NCI-H146 (cell line): Measurements from ENCODE around the gene DHRS7.

Source experiments
- DNase-seq: peaks from one replicate; lab custom pipeline; 2025; lab: John Stamatoyannopoulos, UW

The DHRS7 gene

DNA sequence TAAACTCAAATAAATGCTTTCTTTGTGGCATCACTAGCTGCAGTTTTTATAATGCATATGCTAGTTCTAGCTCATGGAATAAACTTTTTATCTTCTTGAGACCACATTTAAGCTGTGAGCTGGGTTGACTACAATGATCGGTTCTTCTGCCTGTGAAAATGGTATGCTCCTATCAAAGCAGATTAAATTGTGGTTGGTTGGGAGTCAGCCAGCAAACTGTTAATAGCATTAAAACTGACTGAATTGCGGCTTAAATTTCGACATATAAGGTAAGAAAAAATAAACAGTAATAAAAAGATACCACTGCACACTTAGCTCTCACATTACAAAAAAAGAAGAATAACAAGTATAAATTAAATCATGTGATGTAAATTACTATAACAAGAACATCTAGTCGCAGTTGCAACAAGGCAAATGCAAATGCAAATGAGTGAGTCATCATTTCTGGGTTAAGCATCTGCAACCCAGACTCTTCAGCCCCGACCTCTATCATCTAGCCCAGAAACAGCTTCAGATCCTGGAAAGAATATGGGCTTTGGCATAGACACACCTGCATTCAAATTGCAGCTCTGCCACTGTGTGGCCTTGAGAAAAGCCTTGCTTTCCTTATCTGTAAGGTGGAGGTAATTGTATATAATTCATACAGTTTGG, 19.8 kb upstream of the DHRS7 start:
- DNase-seq = no peak

DNA sequence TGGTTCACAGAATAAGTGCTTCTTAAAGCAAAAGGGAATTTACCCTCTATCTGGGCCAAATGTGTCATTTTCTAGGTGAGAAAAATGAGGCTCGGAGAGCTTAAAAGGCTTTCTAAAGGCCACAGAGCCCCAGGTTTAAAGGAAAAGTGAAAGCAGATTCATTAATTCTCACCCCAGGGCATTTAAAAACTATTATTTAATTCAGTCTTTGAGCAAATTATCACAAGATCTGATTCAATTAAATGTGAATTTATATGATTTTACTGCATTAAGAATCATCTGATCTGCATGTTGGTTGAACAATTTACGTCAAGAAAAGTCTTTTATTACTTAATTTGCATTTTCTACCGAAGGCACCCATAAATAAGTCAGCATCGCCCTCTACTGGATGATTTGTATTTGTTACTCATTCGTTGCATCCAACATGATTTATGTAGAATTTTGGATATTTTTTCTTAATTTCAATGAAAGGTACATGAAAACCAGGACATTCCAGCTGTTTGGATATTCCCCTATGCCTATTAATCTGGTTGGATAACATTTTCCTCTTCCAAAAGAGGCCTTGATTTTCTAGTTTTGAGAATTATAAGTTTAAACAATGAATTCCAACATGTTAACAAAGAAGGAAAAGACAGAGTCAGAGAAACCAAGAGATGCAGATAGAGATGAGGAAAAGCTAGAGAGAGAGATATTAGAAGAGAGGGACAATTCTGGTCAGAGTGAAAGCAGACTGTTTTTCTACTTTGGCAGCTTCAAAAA, 19.1 kb upstream of the DHRS7 start:
- DNase-seq = peak; percentile 62

DNA sequence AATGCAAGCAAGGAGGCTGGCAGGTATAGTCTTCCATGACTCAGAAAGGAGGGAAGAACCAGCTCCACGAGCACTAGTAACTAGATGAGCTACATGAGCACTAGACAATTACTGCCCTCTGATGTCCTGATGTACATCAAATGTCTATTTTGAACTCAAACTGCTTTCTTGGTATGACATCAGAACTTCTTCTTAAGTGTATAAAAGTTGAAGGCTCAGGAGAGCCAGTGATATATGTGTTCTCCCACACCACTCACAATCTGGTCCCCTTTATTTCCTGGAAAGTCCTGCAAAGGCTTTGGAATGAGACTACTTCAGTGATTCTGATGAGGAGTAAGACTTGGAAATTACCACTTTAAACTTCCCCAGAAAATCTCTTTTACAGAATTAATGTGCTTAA, 18.5 kb upstream of the DHRS7 start:
- no peak for DNase-seq

DNA sequence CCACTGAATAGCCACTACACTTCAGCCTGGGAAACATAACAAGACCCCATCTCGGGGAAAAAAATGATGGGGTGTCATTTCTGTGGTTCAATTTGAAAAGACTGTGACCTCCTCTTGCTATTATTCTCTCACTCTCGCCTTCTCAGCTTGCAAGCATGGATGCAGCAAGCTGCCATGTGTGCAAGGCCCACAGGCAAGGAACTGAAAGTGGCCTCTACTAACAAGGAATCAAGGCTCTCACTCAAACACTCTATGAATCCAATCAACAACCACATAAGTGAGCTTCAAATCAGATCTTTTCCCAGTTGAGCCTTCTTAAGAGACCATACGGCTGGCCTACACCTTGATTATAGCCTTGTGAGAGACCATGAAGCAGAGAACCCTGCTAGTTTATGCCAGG, 17.9 kb upstream of the DHRS7 start:
- no peak for DNase-seq

DNA sequence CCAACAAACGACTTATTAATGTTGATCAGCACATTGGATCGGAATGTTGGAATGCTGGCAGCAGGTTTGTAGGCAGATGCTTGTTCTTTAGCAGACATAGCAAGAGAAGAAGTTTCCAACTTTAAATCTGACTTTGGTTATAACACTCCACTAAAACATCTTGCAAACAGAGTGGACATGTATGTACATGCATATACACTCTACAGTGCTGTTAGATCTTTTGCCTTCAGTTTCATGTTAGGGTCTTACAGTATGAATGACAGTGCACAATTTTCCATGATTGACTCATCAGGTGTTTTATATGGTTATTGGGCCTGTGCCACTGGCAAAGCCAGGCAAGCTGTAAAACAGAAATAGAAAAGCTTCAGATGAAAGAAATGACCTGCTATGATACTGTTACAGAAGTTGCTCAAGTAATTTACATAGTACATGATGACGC, 14.3 kb upstream of the DHRS7 start:
- DNase-seq = no peak

DNA sequence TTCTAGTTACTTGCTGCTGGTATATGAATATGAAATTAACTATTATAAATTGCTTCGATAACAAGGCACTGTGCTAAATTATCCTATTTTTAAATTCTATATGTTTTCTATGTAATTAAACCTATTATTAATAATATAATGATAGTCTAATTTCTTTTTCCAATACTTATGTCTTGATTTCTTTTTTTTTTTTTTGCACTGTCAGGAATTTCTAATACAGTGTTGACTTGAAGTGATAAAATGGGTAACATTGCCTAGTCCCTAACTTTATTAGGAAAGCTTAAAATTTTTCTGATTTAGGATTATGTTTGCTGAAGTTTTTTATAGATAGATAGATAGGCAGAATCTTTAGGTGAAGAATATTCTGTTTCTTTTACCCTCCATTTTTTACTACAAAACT, 13.6 kb upstream of the DHRS7 start:
- no peak for DNase-seq

DNA sequence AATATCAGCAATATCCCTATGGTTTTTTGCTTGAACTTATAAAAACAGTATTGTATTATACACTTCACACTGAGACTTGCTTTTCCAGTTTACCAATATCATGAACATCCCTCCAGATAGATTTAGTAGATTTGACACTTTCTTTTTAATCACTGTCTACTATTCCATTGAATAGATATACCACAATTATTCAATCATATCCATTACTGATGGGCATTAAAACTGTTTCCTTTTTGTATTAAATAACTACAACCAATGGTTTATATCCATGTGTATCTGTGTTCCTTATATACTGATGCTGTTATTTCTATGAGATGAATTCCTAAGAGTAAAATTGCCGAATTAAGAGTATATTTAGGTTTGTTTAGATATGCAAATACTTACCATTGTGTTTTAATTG, 13.0 kb upstream of the DHRS7 start:
- DNase-seq = no peak

DNA sequence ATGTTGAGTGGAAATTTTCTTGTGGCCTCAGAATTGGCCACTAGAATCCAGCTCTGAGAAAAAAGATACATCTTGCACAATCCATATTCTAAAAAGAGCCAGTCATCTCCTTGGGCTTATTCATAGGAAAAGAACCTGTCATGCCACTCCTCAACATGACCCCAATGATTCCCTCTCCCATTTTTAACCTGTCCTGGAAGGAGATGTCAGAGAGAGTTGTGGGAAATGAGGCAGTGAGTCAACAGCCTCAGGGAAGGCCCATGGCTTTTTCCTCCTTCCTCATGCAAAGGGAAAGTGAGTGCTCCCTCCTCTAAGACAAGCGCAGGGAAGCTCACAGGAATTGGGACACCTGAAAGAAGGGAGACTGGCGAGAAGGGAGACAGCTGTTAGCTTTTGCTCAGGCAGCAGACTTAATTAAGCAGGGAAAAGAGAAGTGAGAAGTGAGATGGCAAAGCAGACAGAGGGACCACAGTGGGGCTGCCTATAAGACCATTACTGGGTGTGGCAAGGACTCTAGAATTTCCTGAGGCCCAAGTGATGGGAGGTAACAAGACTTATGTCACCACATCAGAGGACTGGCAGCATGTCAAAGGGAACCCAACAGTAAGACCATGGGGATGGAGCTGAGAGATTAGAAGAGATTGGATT, 10.2 kb upstream of the DHRS7 start:
- DNase-seq = no peak

DNA sequence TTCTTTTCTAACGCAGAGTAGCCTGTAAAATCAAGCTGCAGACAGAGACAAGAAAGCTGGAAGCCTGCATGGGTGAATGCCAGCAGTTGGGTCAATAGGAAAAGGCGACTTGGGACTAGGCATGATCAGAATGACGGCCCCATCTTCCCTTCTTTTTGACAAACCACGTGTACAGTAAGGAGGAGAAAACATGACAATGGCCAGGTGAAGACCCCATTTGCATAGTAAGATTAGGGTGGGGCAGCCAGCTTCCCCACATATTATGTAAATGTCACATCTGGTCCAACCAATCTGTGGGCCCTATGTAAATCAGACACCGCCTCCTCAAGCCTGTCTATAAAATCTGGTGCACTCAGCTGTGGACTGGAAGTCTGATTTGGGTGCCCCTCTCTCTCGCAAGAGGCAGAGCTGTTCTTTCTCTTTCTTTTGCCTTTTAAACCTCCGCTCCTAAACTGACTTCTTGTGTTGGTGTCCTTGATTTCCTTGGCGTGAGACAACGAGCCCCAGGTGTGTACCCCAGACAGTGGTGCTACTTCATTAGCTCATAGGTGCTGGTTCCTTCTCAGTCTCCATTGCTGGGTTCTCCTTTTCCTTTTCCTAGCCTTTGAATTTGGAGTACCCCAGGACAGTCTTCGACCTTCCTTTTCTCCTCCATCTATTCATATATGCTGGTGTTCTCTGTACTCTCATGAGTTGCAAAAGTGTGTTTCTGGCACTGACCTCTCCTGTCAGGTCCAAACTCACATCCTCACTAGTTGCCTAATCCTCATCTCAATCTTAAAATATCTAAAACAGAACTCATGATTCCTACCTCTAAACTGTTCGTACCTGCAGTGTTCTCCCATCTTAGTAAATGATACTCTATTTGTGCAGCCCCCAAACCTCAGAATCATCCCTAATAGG, 9.4 kb upstream of the DHRS7 start:
- DNase-seq = no peak

DNA sequence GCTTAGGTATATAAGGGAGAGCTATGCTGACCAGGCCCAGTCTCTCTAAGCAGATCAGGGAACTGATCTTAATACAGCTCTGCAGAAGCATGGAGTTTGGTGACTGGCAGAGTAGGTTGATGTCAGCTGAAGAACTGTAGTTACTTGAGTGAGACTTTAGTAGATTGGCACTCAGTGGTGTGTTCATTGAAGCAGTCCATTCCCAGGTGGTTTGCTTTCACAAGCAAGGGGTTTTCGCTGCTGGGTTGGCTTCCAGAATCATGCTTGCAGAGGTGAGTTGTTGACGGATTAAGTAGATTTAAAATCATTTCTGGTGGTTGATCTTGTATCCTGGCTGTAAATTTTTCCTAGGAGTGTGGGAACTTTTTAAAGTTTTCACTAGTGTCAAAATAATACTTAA, 6.5 kb upstream of the DHRS7 start:
- DNase-seq = no peak

DNA sequence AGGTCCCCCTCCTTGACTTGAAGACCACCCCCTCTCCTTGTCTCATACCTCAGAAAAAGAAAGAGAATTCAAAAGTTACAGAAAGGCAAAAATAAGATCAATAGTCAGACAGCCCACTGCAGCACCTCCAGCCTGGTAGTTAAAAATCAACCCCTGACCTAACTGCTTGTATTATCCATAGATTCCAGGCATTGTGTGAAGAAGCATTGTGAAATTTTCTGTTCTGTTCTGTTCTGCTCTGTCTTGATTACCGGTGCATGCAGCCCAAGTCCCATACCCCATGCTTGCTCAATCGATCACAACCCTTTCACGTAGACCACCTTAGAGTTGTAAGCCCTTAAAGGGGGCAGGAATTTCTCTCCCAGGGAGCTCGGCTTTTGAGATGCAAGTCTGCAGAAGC, 5.8 kb upstream of the DHRS7 start:
- no peak for DNase-seq

DNA sequence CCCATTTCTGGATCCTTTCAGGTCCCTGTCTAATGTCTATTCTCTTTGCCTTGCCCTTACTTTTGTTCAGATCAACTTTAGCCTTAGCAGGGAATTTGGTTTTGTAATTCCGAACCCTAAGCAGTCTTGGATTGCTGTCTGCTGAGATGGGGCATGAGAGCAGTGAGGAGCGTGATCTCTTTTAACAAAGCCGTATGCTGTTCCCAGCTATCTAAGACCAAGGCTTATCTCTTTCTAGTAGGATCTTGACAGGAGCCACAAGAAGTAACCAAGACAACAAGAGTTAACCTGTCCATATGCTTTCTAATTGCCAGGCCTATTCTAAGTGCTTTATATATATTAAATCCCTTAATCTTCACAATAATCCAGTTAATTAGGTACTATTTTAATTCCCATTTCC, 4.5 kb upstream of the DHRS7 start:
- no peak for DNase-seq

DNA sequence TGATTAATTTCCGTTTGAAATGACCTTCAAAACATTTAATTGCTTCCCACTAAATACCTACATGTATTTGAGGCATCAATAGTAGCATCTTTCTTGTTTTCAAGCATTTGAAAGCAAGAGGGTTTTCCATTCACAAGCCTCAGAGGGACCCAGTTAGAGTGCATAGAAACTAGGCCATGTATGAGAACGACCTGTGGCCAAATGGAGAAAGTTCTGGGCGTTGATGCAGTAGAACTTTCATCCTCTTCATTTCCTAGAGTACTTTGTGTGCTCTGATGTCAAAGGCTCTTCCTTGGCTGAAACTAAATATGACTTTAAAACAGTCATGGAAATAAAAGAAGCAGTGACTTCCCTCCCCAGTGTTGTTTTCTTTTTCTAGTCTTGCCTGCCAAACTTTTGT, 944 bp upstream of the DHRS7 start:
- no peak for DNase-seq

DNA sequence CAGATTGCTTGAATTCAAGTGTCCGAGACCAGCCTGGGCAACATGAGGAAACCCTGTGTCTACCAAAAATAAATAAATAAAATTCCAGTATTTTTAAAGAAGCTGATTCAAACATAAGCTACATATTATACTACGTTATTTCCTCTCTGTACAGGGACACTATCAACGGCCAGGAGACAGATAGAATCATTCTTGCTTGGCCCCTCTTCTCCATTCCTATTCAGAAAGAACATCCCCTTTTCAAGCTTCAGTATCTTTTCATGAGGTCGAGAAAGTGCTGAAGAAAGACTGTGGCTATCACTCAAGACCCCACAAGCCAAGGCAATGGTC, 314 bp upstream of the DHRS7 start:
- no peak for DNase-seq

DNA sequence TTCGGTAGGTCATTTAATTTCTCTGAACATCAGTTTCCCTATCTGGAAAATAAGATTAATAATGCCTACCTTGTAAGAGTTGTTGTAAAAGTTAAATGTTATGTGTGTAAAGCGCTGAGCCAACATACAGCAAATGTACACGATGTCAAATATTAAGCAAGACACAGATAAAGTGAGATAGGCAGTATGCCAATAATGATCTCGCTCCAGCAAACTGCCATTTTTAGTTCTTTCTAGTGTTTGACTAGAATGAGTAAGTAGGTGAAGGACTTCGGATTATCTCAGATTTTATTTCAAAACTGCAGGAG, 840 bp downstream of the DHRS7 start:
- DNase-seq = no peak

DNA sequence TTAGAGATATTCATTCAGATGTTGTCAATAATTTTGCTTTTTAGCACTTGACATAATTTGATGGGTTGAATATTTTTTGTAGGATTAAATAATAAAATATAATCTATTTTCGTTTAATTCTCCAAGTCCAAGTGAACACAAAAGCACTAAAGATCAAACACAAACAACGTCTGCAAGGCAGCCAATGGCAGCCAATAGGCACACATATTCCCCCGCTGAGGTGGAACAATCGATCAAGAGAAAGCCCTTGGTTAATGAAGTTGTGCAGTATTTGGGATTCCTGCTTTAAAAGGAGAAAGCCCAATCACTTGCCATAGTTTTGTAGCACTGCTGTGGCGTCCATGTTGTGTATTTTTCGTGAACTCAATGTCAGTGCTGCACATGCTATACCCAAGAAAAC, 1.5 kb downstream of the DHRS7 start:
- DNase-seq = peak; percentile 60

DNA sequence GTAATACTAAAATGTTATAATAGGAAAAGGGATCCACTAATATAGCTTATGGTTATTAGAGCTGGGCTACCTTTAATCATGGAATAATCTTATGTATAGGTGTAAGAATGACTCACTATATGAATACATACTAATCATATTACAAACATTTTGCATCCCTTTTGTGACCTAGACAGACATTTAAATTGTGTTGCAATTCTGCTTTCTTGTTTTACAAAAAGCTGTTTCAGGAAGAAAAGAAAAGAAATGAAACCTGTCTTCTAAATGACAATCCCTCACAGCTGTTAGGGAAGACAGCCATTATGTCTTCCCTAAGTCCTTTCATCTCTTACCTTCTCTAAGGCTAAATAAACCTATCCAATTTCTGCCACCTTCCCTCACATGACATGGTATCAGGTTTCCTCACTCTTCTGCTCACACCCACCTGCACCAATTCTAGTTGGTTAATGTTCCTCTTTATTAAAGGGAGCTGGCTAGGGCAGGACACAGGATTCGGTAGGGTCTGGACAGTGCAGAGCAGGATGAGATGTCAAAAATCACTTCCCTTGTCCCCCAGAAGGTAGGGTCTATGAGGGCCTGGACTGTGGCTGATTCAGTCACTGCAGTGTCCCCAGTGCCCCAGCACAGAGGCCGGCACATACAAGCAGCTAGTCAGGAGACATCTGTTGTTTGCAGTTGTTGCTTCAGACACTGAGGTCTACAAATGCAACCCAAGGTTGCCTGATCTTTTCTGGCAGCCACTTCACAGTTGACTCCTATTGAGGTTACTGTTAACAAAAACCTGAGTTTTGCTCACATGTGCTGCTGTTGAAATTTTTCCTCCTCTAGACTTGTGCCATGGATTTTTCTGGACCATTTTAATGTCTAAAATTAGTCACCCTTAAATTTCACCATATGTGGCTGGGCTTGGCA, 3.7 kb downstream of the DHRS7 start:
- peak; percentile 73 for DNase-seq

DNA sequence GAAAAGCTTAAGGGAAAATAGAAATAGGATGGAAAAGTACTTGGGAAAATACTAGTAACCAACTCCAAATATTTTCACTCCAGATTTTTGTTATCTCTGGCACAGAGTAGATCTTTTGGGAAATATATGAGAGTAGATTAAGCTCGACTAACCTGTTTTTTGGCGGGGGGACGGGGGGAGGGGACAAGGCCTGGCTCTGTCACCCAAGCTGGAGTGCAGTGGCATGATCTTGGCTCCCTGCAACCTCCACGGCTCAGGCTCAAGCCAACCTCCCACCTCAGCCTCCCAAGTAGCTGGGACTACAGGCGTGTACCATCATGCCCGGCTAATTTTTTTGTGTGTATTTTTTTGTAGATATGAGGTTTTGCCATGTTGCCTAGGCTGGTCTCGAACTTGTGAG, 4.8 kb downstream of the DHRS7 start:
- DNase-seq = no peak

DNA sequence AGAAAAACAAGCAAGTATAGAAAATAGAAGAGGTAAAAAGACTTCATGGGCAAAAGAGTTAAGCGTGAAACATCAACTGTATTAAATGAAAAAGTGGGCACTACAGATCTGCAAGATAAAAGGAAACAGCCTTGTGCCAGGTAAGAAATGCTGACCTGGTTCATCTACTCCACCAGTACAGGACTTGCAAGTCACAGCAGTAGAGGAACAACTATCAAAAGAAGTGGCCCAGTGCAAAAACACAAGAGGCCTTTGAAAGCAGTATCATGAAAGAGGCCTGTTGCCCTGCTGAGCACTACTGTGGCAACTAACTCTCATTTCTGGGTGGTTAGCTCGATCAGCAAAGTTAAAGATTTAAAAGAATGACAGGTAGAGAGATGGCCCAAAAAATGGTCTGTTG, 10.5 kb downstream of the DHRS7 start:
- DNase-seq = no peak

DNA sequence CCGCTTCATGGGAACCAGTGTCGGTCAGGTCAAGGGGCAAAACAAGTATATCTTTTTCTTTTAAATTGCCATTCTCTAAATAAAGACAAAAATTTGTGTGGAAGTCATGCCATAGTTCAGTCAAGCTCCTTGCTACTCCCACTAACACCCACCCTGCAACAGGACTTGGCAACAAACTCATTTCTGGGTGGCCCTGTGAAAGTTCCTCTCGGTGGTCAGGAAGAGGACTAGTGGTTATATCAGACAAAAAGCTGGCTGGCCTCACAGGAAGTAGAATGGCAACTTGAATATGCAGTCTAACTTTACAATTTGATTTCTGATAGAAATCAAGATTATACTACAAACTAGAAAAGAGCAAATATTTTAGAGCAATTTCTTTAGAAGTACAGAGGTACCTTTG, 11.2 kb downstream of the DHRS7 start:
- DNase-seq = no peak

DNA sequence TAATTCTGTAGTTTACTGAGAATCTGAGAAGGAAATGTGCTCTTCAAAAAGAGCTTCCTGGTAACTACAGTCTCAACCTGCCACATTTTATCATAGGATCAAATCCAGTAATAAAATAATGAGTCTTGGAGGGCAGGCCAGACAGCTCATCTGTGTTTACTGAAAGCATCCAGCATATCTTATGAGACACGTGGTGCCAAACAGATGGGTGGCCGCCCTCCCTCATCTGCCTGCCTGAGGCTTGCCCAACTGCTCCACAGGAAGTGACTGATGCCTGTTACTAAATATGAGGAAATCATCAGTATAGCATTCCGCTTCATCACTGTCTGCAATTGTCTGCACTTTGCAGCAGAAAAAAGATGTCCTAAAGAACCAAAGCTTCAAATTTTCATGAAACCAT, 13.5 kb downstream of the DHRS7 start:
- DNase-seq = peak; percentile 4

DNA sequence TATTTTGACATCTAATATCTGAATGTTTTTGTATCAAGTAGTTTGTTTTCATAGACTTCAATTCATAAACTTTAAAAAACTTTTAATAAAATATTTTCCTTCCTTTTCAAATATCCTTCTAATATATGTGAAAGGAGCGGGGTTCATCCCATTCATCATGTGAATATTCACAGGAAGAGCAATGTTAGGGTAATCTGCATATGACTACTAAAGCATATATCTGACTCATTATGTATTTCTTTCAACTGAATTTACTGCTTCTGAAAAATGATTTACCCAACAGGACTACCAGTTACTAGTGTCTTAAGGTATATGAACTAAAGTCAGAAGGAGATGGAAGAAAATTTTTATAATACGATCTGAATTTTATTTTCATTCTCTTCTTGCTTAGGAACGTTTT, 30.5 kb downstream of the DHRS7 start:
- DNase-seq = no peak
